NCI-H2171 treated with DMSO at 0.1 percent for 48 hours (cell line): ENCODE results near the gene PBX4.

Experiments used
- DNase-seq: peaks from one replicate; lab custom pipeline; 2025; lab: John Stamatoyannopoulos, UW

The PBX4 gene

GRCh38 chr19:19524053-19524452, 94.4 kb downstream of the PBX4 start:
- no peak for DNase-seq

DNA sequence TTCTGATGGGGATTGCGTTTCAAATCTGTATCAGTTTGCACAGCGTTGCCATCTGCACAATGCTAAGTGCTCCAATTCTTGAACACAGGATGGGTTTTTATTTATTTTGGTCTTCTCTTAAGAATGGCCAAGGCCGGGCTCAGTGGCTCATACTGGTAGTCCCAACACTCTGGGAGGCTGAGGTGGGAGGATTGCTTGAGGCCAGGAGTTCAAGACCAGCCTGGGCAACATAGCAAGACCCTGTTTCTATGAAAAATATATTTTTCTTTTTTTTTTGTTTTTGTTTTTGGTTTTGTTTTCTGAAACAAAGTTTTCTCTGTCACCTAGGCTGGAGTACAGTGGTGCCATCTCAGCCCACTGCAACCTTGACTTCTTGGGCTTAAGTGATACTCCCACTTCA, 95.3 kb downstream of the PBX4 start:
- no peak for DNase-seq

DNA sequence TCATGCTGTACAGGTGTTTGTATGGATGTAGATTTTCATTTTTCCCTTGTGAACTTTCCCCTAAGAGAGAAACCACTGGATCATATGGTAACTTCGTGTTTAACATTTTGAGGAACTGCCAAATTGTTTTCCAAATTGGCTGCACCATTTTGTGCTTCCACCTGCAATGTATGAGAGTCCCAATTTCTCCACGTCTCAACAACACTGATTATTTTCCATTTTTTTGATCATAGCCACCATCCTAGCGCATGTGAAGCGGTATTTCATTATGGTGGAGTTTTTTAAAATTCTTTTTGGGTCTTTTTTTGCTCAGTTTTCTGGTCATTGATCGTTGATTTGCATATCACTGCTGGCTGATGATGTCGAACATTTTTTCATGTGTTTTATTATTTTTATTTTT, 97.5 kb downstream of the PBX4 start:
- no peak for DNase-seq

DNA sequence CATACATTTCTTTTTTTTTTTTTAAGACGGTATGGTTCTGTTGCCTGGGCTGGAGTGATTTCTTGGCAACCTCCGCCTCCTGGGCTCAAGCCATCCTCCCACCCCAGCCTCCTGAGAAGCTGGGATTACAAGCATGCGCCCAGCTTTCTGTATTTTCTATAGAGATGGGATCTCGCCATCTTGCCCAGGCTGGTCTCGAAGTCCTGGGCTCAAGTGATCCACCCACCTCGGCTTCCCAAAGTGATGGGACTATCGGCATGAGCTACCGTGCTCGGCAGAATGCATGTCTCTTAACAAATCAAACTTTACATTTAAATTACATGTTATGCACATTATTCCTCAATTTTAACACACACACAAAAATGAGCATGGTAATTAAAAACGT, 101.3 kb downstream of the PBX4 start:
- DNase-seq, result no peak

GRCh38 chr19:19515642-19516519, 102.6 kb downstream of the PBX4 start, which contains the start of gene NDUFA13:
TSS of gene NDUFA13 (plus strand) at chr19:19516225. CDS start at chr19:19516239, 14 bp downstream.
- DNase-seq, result peak; percentile 85

- no peak for DNase-seq
These were observed 103.4 kb downstream of the PBX4 start, which contains the start of gene TSSK6 for GRCh38 chr19:19514881-19515641. TSS of gene TSSK6 (minus strand) at chr19:19515548. CDS start at chr19:19515427, 121 bp downstream.

GRCh38 chr19:19514215-19514657, 104.3 kb downstream of the PBX4 start:
- no peak for DNase-seq

DNA sequence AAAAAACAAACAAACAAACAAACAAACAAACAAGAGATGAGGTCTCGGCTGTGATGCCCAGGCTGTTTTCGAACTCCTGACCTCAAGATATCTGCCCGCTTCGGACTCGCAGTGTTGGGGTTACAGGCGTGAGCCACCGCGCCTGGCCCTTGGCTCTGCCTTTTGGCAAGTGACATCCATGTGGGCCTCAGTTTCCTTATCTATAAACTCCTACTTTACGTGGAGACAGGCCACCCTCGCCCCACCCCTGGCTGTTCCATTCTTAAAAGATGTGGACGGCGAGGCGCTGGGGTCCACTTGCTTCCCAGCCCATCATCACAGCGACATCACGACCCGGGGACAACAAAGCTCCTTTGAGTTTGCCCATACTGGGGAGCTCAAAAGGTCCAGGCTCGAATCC, 104.8 kb downstream of the PBX4 start:
- DNase-seq, result no peak
